GM19463 (cell line): ENCODE data around the gene FOXL1.

Source experiments
- ATAC-seq: cut with Tn5 transposase; IDR thresholded peaks from one replicate; pipeline ENCODE4 v1.9.1; 2021; ENCODE audit warnings: mild to moderate bottlenecking, moderate library complexity; ENCODE audit not compliant: unreplicated experiment

Gene FOXL1

DNA sequence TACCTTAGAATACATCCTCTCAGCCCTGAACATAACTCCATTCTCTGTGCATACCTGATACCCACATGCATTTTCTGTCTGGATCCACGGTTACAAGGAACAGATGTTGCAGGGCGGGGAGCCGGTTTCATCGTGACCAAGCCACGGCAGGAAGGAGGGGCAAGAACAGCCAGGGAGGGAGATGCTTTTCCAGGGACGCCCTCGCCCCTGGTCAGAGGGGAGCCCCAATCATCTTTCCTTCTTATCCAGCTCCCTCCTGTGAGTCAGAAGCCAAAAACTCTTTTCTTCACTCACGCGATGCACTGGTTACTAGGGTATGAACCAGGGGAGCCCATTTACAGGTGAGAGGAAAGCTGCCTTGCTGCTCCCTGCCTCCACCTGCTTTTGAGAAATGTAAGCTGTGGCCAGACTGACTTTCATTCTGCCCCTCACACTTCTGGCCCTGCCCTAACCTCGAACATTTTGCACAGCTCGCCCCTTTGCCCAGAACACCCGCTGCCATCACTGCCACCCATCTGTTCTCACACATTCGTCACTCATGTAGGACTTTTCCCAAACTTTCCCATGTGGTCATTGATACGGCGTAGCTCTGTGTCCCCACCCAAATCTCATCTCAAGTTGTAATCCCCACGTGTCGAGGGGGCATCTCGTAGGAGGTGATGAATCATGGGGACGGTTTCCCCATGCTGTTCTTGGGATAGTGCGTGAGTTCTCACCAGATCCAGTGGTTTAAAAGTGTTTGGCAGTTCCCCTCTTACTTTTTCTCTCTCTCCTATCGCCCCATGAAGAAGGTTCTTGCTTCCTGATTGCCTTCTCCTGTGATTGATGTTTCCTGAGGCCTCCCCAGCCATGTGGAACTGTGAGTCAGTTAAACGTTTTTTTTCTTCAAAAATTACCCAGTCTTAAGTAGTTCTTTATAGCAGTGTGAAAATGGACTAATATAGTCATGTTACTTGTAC, 20.5 kb downstream of the FOXL1 start:
- no peak for ATAC-seq

DNA sequence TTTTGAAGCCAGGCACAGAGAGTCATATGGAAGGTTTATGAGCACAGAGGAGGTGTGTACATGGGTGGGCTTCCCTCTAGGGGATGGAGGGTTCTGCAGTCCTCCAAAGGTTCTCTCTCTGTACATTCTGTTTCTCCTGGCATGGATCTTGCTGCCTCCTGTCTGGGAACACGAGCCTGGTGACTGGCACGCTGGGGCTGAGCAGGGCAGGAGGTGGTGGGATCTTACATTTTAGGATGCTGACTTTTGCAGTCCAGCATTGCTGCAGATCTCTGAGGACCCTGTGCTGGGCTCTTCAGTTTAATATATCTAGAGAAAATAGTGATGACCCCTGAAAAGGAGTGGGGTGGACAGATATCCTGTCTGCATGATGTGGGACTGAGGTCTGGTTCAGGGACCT, 23.0 kb downstream of the FOXL1 start:
- ATAC-seq, result no peak

DNA sequence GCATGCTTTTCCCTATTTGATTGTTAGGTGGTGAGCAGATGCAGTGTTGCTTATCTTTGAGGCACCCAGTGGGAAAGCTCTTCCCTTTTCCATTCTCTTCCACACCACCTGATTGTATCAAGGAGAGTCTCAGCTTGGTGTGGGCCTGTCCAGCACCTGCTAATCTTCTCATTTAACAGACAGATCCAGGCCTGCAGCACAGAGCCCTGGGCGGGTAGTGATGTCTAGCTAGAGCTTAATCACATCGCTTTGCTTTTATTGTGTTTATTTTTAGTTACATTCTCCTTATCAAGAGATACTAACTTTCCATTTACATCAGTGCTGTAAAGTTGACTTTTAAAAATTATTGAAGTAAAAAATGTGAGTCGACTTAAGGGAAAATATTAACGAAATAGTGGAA, 24.2 kb downstream of the FOXL1 start:
- ATAC-seq, result no peak

DNA sequence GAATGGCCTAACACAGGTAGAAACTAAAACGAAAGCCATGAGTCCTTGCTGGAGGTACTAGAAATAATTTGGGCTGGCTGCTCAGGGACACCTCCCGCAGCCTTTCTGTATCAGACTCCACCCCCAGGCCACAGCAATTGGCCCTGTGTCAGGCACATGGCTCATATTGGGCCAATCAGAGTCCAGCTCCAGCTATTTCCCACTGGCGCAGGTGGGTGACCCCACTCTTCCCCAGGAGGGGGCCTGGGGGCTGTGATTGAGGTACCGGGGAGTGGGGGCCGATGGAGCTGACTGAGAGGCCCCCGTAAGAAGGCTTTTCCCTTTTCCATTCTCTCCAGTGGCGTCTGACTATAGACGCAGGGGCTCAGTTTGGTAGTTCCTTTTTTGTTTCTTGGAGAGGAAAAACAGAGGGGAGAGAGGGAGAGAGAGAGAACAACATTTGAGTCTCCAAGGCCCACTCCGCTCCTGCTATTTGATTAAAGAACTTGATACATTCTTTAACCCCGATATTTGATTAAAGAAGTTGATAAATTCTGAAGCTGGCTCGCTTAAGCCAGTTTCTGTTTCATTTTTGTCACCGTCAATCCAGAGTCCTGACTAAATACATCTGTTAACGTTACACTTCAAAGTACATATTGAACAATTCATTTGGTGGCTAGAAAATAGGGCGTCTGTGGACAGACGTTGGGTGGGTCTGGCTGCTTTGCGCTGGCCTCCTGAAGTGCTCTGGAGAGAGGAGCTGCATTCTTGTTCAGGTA, 26.3 kb downstream of the FOXL1 start:
- no peak for ATAC-seq

DNA sequence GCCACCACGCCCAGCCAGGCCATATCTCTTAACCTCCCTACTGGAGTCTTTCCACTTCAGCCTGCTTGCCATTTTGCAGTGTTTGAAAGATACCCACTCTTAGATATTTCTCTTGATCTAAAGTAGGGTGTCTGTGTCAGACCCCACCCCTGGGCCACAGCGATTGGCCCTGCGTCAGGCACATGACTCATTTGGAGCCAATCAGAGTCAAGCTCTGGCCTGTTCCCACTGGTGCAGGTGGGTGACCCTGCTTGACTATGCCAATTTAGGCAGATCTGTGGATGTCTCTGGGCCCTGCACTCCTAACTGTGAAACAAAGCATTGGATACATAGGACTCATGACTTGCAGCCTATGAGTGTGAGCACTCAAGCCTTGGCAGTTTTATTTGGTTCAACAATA, 27.6 kb downstream of the FOXL1 start:
- ATAC-seq, result no peak

DNA sequence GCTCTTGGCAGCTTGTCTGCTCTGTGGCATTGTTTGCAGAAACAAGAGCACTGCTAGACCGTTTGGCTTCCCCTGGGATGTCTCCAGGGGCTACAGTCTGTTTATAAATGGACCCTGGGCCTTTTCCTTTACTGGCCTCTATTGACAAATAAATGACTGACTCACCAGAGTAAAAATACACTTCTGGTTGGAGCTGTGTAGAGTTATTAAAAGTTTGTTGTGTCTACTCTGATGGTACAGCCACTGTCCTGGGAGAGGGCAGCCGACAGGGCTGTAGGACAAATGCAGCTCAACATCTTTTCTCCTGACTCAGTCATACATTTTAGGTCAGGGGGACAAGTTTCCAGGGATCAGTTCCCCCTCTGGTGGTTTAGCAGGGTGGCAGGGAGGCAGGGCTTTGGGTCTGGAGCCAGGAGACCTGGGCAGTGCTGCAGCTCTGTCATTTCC, 30.0 kb downstream of the FOXL1 start:
- ATAC-seq, result no peak

DNA sequence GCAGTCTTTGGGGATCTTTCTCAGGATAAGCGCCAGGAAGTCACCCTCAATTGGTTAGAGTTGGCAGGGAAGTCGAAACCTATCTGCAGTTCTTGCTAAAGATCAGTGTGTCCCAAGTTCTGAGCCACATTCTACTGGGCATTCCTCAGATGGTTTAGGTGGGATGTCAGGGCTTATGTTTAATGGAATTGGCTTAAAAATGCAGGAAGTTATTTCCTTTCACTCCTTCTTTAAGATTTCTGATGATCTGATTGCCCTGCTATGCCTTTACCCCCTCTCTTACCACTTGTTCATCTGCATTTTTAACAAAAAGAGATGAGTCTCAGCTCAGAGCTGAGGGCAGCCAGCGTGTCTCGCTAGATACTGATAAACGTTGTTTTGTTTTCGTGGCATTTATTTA, 30.8 kb downstream of the FOXL1 start:
- ATAC-seq, result no peak

DNA sequence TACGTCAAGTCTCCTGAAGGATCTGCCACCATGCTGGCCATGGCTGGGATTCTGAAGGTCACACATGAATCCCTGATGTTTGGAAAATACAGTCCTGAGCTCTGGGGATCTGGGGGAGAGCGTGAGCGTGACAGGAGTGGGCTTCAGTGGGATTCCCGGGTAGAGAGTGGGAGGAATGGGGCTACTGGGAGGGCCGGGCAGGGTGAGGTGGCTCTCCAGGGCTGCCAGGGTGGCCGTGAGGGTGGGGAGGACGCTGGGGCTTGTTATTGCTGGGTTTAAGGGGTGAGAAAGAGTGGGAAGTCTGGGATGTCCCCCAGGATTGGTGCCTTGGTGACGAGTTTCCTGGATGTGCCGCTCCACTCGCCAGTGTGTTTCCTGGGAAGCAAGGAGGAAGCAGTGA, 31.3 kb downstream of the FOXL1 start:
- ATAC-seq, result no peak

DNA sequence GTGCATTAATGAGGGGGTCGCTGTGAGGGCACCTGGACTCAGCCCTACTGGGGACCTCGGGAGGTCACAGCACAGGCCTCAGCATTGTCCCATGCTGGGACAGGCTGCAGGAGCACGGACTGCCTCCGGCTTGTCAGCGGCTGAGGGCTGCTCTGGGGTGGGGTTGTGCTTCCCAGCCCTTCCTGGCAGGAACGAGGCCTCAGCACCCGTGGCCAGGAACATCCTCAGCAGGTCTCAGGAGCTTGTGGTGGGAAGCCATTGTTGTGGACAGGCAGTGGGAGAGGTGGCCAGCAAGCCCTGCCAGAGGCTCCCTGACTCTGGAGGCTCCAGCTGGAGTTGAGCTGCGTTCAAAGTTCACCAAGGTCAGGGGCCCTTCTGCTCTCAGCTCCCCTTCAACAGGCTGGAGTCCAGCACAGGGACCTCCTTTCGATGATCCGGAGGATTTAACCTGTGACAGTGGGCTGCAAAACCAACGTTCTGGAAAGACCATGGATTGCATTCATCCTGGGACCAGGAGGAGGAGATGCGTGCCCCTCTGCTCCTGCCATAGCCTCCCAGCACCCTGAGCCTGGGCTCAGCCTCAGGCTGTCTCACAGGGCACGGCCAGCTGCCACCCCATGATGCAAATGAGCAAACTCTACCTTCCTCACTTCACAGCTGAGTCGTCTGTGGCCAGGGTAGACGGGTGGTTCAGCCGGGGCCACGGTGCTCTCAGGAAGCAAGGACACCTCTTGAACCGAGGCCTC, 32.6 kb downstream of the FOXL1 start:
- no peak for ATAC-seq

DNA sequence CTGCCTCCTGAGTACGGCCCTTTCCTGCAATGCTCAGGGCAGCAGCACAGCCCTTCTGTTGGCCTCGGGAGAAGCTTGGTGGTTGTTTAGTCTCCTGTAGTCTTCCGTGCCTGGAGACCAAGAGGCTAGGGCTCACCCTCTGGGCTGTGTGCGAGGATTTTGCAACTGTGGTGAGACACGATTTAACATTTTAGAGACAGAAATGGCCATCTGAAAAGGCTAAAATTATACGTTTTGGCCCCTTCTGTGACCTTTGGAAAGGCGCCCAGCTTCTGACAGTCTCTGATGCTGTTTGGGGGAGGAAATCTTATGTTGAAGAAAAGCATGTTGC, 33.1 kb downstream of the FOXL1 start:
- ATAC-seq, result no peak

DNA sequence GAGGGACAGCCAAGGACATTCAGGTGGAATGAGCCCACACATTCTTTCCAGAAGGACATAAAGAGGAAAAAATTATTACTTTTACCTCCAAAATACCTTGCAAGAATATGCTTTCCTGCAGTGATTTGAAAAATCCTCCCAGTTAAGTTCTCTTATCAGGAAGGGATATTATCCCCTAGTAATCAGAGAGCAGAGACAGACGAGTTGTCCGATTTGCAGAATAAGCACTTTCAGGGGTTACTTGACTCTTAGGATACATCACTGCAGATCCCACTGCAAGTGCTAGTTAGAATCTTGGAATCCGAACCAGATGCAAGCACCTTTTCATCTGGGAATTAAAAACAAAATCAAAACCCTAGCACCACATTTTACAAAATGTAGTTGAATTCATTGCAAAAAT, 33.6 kb downstream of the FOXL1 start:
- ATAC-seq, result no peak

DNA sequence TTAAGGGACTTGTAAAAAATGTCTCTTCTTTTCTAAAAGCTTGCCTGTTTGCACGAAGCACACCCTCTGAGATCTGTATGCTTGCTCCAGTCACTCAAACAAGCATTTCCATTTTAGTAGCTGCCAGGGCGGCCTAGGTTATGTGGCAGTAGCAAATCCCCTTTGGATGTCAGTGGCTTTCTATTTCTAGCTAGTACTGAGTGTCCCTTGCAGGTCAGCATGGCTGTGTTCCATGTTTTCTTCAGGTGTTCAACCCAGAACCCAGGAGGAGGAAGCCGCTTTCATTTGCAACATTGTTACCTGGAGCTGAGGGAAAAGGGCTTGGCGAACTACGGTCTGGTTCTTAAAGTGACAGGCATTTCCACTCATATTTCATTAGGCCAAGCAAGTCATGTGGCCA, 36.4 kb downstream of the FOXL1 start:
- no peak for ATAC-seq

DNA sequence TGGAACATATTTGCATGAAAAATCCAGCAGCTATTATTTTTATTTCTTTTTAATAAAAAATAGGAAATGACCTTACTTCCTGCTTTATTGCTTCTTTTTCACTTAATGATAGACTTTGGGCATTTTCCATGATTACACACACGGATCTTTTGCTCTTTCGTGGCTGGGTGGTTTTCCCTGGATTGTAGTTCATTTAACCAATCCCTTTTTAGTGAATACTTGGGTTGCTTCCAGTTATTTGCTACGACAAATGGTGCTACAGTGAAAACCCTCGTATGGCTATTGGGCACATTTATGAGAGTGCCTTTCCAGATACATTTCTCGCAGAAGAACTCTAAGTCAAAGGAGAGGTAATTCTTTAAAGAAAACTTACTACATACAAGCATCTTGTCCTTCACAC, 38.6 kb downstream of the FOXL1 start:
- ATAC-seq, result no peak

DNA sequence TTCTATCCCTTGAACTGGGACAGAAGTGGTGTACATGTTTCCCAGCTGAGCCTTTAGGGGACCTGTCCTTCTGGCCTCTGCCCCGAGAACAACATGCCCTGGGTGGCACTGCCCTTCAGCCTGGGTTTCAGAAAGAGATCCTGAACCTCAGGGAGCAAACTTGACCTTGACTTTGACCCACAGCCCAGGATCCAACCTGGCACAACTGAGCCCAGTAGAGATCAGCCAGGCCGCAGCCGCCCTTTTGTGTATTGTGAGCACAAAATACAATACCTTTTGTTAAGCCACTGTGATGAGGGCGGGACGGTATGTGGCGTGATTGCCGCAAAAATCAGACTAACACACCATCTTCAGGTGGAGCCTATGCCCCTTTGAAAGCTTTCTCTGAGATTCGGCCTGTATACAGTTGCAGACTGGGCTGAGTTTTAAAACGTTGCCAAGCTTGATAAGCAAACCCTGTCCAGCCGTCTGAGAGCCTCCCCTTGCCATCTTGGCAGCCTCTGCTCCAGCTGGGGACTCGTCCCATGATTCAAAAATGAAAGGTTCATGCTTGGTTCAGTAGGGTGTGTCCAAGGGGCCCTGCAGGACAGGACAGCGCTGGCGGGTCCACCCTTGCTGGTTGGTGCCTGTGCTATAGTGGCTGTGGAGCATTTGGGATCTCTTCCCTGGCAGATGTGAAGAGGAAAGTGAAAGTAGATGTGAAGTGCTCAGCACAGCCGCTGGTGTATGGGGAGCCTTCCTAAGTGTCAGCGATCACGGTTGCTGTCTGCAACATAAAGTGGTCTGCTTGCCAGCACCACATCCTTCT, 40.3 kb downstream of the FOXL1 start:
- no peak for ATAC-seq

DNA sequence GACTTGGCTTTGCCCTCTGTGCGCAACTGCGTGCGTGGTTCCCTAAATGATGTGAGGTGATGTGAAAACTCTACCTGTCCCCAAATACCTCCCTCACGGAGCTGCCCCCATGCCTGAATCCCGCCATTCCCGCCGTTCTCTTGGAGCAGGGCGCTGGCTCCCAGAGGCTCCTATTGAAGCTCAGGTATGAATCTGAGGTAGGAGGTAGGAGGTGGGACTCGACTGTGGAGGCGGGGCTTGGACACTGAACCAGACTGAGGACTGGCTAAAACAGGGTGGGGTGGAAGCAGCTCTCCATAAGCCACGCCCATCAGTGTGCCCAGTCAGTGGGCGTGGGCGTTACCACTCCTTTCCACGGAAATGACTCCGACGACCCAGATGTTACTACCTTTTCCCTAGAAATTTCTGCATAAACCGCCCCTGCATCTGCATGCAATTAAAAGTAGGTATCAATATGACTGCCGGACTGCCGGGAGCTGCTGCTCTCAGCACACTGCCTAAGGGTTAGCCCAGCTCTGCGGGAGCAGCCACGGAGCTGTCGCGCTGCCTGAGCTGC, 41.0 kb downstream of the FOXL1 start:
- ATAC-seq, result no peak

DNA sequence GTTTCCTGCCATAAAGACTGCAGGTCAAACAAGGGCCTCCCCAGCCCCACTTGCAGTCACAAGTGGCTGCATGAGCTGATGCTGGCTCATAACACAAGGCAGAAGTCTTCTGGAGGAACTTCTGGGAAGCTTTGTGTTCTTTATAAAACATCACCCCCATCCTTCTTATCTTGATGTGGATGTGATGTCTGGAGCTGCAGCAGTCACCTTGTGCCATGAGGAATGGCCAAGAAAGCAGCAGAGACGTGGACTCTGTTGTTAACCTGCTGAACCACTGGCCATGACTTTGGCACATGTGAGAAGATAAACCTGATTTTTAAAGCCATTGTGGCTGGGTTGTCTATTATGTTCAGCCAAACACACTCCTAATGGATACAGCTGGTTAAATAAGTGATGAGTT, 41.8 kb downstream of the FOXL1 start:
- ATAC-seq, result no peak

DNA sequence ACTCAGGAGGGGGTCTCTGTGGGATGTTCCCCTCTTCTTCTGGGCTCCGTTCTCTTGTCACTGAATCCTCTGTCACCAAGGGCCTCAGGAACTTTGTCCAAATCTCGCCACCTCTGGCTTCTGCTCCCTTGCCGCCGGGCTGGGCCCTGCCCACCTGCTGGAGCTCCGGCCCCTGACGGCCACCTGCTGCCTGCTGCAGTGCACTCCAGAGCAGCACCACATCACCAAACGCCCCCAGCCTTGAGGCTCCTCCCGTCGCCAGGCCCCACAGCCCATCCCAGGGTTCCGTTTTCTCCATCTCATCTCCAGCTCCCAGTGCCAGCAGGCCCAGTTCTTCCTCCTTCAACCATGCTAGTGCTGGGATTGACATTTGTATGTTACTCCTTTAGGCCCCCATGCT, 43.6 kb downstream of the FOXL1 start:
- ATAC-seq, result no peak

DNA sequence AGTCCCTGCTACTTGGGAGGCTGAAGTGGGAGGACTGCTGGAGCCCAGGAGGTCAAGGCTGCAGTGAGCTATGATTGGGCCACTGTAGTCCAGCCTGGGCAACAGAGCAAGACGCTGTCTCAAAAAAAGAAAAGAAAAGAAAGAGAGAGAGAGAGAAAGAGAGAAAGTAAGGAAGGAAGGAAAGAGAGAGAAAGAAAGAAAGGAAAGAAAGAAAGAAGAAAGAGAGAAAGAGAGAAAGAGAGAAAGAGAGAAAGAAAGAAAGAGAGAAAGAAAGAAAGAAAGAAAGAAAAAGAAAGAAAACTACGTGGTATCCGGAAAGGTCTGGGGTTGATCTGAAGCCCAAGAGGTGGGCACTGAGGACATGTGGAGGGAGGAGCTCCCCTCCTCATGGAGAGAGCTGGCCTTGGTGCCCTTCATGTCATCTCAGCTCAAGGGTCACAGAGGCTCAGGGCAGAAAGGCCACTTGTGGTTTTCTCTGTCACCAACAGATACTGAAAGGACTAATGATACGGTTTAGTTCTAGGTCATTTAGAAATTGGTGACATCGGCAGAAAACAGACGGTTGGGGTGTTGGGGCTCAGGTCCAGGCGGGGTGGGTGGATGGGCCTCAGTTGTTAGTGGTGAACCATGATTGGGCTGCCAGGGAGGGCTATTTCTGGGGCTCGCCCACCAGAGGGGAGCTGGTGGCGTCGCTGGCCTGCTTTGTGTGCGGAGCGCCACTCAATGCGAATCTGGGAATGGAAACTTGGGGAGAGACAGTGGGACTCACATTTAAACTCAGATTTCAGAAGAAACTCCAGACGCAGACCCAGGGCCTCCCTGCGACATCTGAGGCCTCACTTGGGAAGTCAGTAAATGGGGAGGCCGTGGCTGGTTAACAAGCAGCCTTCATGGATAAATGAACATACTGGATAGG, 44.6 kb downstream of the FOXL1 start:
- no peak for ATAC-seq

DNA sequence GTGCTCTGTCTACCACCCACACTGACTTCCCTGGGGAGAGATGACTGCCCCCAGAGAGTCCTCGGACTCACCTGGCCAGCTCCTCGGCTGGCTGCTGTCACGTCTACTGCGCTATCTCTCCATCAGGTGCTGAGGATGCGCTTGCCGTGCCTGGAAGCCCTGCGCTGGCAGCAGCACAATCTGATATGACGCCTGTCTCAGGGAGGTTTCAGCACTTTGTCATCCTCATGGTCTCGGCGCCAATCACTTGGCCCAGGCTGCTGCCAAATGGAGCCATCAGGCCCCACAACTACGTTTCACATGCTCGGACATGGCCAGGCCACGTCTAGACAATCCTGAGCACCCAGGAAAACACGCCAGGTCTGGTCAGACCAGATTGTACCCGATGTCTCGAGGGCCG, 46.7 kb downstream of the FOXL1 start:
- ATAC-seq, result no peak
